DMS 273 (cell line): ENCODE data around the gene NTNG1.
A peak's percentile ranks its signal among the peaks of the same experiment; 100 is the strongest.

Experiments
- DNase-seq: peaks from one replicate; lab custom pipeline; 2025; ENCODE audit not compliant: unreplicated experiment; lab: John Stamatoyannopoulos, UW

NTNG1 gene

DNA sequence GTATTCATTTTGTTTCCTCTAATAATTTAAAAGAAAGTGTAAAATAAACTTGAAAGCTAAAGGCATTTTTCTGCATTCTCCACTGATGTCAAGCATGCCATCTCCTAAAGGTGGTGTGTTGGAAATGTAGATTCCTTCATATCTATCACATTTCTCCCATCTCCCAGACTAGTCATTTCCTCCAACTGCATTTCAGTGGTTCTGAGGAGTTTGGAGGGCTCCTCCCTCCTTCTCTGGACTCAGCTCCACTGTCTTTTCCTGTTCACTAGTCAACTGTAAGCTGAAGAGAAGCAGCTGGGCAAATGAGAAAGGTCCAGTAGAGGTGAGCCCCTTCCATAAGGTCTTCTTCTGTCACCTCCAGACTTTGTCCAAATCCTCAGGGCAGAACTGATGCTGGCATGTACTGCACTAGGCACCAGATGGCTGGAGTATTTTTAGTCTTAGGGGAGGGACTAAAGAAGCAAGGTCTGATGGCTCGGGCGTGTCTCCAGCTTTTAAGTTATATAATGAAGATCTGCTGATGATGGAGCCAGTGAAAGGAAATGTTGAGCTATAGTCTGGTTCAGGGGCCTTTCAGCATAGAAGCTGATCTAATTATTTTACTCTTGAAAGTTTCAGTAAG lies 186.1 kb downstream of the NTNG1 start:
- DNase-seq = peak; percentile 95

GRCh38 chr1:107327446-107327845 lies 186.6 kb downstream of the NTNG1 start:
- peak; percentile 45 for DNase-seq

GRCh38 chr1:107328087-107328486 lies 187.2 kb downstream of the NTNG1 start:
- DNase-seq = peak; percentile 9

GRCh38 chr1:107339775-107340174 lies 198.9 kb downstream of the NTNG1 start:
- DNase-seq = peak; percentile 67

DNA sequence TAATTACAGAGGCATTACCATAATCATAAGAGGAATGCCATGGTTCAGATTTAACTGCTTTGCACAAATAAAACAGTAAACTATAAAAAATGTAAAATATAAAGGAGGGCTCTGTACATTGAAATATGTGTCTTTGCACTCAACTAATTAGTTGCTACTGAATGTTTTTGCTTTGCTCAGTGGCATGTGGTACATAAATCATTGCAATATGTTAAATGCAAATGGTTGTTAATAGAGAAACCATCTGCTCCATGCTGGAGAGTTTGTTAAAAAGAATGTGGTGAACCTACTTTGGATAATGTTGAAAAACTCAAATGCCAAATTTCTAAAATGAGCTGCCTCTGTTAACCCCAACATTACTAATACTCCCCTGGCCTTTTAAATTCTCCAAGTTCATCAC lies 201.5 kb downstream of the NTNG1 start:
- DNase-seq = peak; percentile 83

GRCh38 chr1:107342768-107343167 lies 201.9 kb downstream of the NTNG1 start:
- DNase-seq = peak; percentile 41

DNA sequence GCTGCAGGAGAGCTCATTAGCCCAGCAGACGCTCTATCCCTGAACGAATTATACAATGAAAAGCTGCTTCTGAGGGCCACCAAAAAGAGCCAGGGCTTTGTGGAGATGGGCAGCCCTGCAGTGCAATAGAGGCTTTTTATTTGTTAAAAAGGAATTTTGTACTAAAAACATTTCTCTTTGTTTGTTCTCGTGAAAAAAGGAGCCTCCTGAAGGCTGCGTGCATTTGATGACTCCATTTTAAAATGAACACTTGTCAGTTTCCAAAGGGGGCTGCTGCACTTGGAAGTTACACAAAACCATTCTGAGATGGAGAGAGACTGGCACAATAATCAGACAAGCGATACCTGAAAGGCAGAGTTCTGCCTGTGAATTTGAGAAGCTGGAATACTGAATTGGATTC lies 202.8 kb downstream of the NTNG1 start:
- peak; percentile 11 for DNase-seq

GRCh38 chr1:107344268-107344760 lies 203.5 kb downstream of the NTNG1 start:
- peak; percentile 66 for DNase-seq

DNA sequence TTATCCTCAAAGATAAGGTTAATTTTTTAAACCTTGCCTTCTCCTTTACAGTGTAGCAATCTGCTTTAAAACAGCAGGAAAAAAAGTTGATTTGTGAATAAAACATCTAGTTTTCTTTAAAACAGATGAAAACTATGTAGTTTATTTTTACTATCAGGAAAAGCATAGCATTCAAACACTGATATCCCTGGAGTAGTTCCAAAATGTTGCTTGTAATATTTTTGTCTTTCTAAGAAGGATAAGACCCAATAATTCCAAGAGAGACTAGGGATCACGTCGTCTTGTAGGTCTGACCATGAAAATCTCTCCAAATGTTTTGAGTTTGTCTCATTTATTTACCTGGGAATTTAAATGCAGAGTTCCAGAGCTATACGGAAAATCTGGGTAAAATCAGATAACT lies 204.0 kb downstream of the NTNG1 start:
- no peak for DNase-seq

- DNase-seq = no peak
These were observed 212.0 kb downstream of the NTNG1 start for GRCh38 chr1:107352850-107353249.

GRCh38 chr1:107357376-107357775 lies 216.5 kb downstream of the NTNG1 start:
- no peak for DNase-seq

GRCh38 chr1:107358619-107359327 lies 217.9 kb downstream of the NTNG1 start:
- peak; percentile 22 for DNase-seq

DNA sequence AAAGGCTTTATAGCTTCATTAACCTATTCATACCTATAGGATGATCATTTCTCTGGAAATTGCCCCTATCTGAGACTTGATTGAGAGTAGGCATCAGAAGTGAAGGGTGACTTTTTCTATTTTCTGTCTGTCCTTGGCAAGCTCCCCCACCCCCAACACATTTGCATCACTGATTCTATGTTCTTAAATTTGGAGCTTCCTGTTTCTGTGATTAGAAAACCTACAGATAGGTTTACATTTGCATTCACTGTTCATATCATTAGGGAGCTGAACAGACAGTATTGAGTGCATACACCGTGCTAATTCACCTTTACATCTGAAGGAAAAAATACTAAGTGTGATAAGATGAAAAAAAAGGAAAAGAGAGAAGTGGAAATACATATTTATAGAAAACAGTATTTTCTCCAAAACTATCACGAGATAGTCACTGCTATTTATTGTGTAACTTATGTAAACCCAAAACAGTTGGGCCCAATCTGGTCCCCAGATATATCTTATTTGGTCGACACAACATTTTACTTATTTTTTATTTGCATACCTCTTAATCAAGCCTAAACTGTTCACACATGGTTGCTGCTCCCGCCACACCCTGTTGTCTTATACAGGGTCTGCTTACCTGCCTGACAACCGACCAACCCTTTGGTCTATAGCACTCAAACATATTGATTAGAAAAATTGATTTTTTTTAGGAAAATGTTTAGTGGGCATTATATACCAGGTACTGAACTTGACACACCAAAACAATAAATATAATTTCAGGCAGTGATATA lies 218.8 kb downstream of the NTNG1 start:
- DNase-seq = no peak

- DNase-seq = no peak
These were observed 221.8 kb downstream of the NTNG1 start for GRCh38 chr1:107362468-107363140.

- DNase-seq = no peak
These were observed 222.3 kb downstream of the NTNG1 start for GRCh38 chr1:107363154-107363553.

GRCh38 chr1:107365527-107366240 lies 224.8 kb downstream of the NTNG1 start:
- DNase-seq = peak; percentile 4

DNA sequence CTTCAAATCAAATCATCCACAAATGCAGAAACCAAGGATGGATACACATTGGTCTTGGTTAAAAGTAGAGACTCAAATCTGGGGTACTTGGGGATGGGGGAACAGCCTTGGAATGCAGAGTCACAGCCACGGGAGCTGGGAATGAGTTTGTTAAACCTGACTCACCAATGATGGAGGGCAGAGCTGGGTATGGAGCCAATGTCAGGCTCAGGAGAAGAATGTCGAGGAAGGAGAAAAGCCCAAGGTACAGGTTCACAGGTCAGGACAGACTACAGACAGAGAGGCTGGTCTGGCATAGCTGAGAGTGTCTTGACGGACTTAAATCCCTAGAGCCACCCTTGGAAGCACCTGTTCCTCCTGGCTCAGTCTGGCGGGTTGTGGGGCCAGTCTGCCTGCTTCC lies 237.6 kb downstream of the NTNG1 start:
- peak; percentile 5 for DNase-seq

GRCh38 chr1:107378866-107379265 lies 238.0 kb downstream of the NTNG1 start:
- no peak for DNase-seq

- DNase-seq = no peak
These were observed 239.0 kb downstream of the NTNG1 start for GRCh38 chr1:107379826-107380225.
